ENCODE results near the gene FRMD4A. TPM values are rescaled to one million over a fixed set of nuclear protein-coding genes. Genes with fewer than 3 reads are reported as not detected.

Gene FRMD4A
- total and polyA plus RNA-seq, 7 donors, result 2.9 to 9.1 (median 6.2) TPM

- no peaks in the 10 kb centered on the region for H3K9me3 ChIP-seq
- ATAC-seq, result no peak
- no peak overlapping the region for H3K4me3 ChIP-seq
- intact Hi-C loops (cut with DNase I), result no loop called here
- H3K4me1 ChIP-seq, result no peaks in the 10 kb centered on the region
- no peak for TF ChIP-seq CTCF (IDR thresholded peaks at IDR 0.05)
- no peaks in the 10 kb centered on the region for H3K27me3 ChIP-seq (ENCODE audit: insufficient read depth in 3 of 3, low read length in 2 of 3)
- WGBS, 3 donors, result 70 to 92% (median 78%) methylated on average over 2 of the region's 2 CpGs
- H3K27ac ChIP-seq, result no peak overlapping the region
- no peak for DNase-seq
- H3K36me3 ChIP-seq (ENCODE audit: insufficient read depth in 1 of 2, low read depth in 1 of 2), result no peaks in the 10 kb centered on the region
Measured at GRCh38 chr10:14066106-14066505, 264.6 kb downstream of the FRMD4A start.

GRCh38 chr10:14063531-14064285, 267.0 kb downstream of the FRMD4A start:
- 65 to 71% (median 66%) methylated on average over 8 of the region's 8 CpGs for WGBS, 3 donors
- H3K36me3 ChIP-seq (ENCODE audit: insufficient read depth in 1 of 2, low read depth in 1 of 2), result no peaks in the 10 kb centered on the region

GRCh38 chr10:14062528-14063260, 268.0 kb downstream of the FRMD4A start:
- Histone ChIP-seq H3K4me1 (no peaks in the 10 kb centered on the region), H3K9me3 (no peaks in the 10 kb centered on the region), H3K36me3 (ENCODE audit: insufficient read depth in 1 of 2, low read depth in 1 of 2) (no peaks in the 10 kb centered on the region), H3K4me3 (no peak overlapping the region), H3K27ac (no peak overlapping the region), H3K27me3 (ENCODE audit: insufficient read depth in 3 of 3, low read length in 2 of 3) (no peaks in the 10 kb centered on the region)
- WGBS, 3 donors, result 83 to 89% (median 87%) methylated on average over 11 of the region's 11 CpGs
- intact Hi-C loops (cut with DNase I), result no loop called here
- no peak for ATAC-seq
- DNase-seq, result no peak
- no peak for TF ChIP-seq CTCF (IDR thresholded peaks at IDR 0.05)

More at GRCh38 chr10:14063531-14064285, 267.0 kb downstream of the FRMD4A start:
- H3K27ac ChIP-seq, result no peak overlapping the region
- H3K27me3 ChIP-seq (ENCODE audit: insufficient read depth in 3 of 3, low read length in 2 of 3), result no peaks in the 10 kb centered on the region
- ATAC-seq (peak; percentile 15 to 67 (median 46)), DNase-seq (peak; percentile 41 to 68)
- intact Hi-C loops (cut with DNase I), result no loop called here
- H3K4me3 ChIP-seq, result no peak overlapping the region
- no peaks in the 10 kb centered on the region for H3K4me1 ChIP-seq
- no peak for TF ChIP-seq CTCF (IDR thresholded peaks at IDR 0.05)
- H3K9me3 ChIP-seq, result no peaks in the 10 kb centered on the region

- Histone ChIP-seq H3K36me3 (ENCODE audit: insufficient read depth in 1 of 2, low read depth in 1 of 2) (no peaks in the 10 kb centered on the region), H3K27ac (no peak overlapping the region), H3K4me1 (no peaks in the 10 kb centered on the region), H3K27me3 (ENCODE audit: insufficient read depth in 3 of 3, low read length in 2 of 3) (no peaks in the 10 kb centered on the region), H3K4me3 (no peak overlapping the region), H3K9me3 (no peaks in the 10 kb centered on the region)
- no peak for TF ChIP-seq CTCF (IDR thresholded peaks at IDR 0.05)
- intact Hi-C loops (cut with DNase I), result no loop called here
- no peak for DNase-seq
- no peak for ATAC-seq
- 84 to 88% (median 85%) methylated on average over 2 of the region's 2 CpGs for WGBS, 3 donors
Measured at GRCh38 chr10:14060320-14061070, 270.2 kb downstream of the FRMD4A start.

All from psoas muscle (tissue), 8 donors.